Kidney capillary endothelial cell (primary cell): ENCODE data around the gene KATNIP.
"Not testable (repeated sequence)": the region's sequence is repeated elsewhere in the genome, so short reads cannot be mapped to it uniquely, and the experiment has no call there.

Experiments
- DNase-seq: peaks from one replicate; pipeline ENCODE4 v3.0.0-alpha.2; 2018; ENCODE audit warnings: low spot score

KATNIP gene

GRCh38 chr16:27538528-27538927 is 11.4 kb upstream of the KATNIP start:
- DNase-seq, result no peak

GRCh38 chr16:27539120-27539519 is 10.8 kb upstream of the KATNIP start:
- no peak for DNase-seq

GRCh38 chr16:27539636-27540035 is 10.3 kb upstream of the KATNIP start:
- DNase-seq, result no peak

- no peak for DNase-seq
Observed at GRCh38 chr16:27543801-27544200, 6.1 kb upstream of the KATNIP start.

GRCh38 chr16:27544671-27545070 is 5.3 kb upstream of the KATNIP start:
- no peak for DNase-seq

- DNase-seq, result peak; percentile 26
Observed at GRCh38 chr16:27547134-27547533, 2.8 kb upstream of the KATNIP start.

GRCh38 chr16:27547851-27548250 is 2.1 kb upstream of the KATNIP start:
- DNase-seq, result no peak

- DNase-seq, result no peak
Observed at GRCh38 chr16:27549464-27549745, 539 bp upstream of the KATNIP start.

GRCh38 chr16:27550582-27550920 is 607 bp downstream of the KATNIP start:
- no peak for DNase-seq

GRCh38 chr16:27551036-27551435 is 1.1 kb downstream of the KATNIP start:
- DNase-seq, result no peak

GRCh38 chr16:27556471-27556870 is 6.5 kb downstream of the KATNIP start:
- DNase-seq, result no peak

- no peak for DNase-seq
Observed at GRCh38 chr16:27558434-27558833, 8.5 kb downstream of the KATNIP start.

GRCh38 chr16:27558932-27559331 is 9.0 kb downstream of the KATNIP start:
- DNase-seq, result no peak

GRCh38 chr16:27561216-27561615 is 11.3 kb downstream of the KATNIP start:
- no peak for DNase-seq

GRCh38 chr16:27564224-27564623 is 14.3 kb downstream of the KATNIP start:
- no peak for DNase-seq

- no peak for DNase-seq
Observed at GRCh38 chr16:27566417-27566816, 16.5 kb downstream of the KATNIP start.

GRCh38 chr16:27568077-27568476 is 18.1 kb downstream of the KATNIP start:
- no peak for DNase-seq

- DNase-seq, result not testable (repeated sequence)
Observed at GRCh38 chr16:27570986-27571385, 21.0 kb downstream of the KATNIP start.

GRCh38 chr16:27571433-27572326 is 21.7 kb downstream of the KATNIP start:
- no peak for DNase-seq

- DNase-seq, result no peak
Observed at GRCh38 chr16:27572711-27573110, 22.8 kb downstream of the KATNIP start.

- no peak for DNase-seq
Observed at GRCh38 chr16:27576729-27577128, 26.8 kb downstream of the KATNIP start.

GRCh38 chr16:27579087-27579980 is 29.4 kb downstream of the KATNIP start:
- no peak for DNase-seq

- DNase-seq, result no peak
Observed at GRCh38 chr16:27582883-27583282, 32.9 kb downstream of the KATNIP start.
